Erythroblast (primary cell): ENCODE results near the gene FAM107B.
A peak's percentile ranks its signal among the peaks of the same experiment; 100 is the strongest.

ENCODE experiments used
- DNase-seq, 2 experiments: peaks; one replicate each; lab custom pipeline; 2025; lab: John Stamatoyannopoulos, UW
- GATA1 ChIP-seq: IDR thresholded peaks from 2 replicates; pipeline ENCODE4 v1.6.1; 2011; ENCODE audit warnings: low read depth, mild to moderate bottlenecking, control low read depth, low read length, moderate library complexity
- POLR2A ChIP-seq: IDR thresholded peaks from 2 replicates; pipeline ENCODE4 v1.6.1; 2011; ENCODE audit warnings: mild to moderate bottlenecking, low read length

FAM107B gene

DNA sequence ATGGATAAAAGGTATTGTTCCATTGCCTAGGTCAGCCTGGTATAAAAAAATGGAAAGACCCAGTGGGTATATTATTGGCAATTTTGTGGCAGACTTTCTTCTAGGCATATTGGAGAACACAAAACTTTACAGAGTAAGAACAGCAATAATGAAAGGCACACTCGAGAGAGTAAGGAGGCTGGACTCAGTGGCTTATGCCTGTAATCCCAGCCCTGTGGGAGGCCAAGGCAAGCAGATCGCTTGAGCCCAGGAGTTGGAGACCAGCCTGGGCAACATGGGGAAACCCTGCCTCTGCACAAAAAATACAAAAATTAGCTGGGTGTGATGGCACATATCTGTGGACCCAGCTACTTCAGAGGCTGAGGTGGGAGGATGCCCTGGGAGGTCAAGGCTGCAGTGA is 158.2 kb downstream of the FAM107B start:
- no peak for DNase-seq
- TF ChIP-seq POLR2A (no peak), GATA1 (no peak)

- DNase-seq = no peak
- TF ChIP-seq GATA1 (no peak), POLR2A (no peak)
Observed at GRCh38 chr10:14613588-14613920, 161.1 kb downstream of the FAM107B start.

GRCh38 chr10:14612873-14613587 is 161.7 kb downstream of the FAM107B start:
- no peak for DNase-seq
- TF ChIP-seq GATA1 (no peak), POLR2A (no peak)

- TF ChIP-seq GATA1 (no peak), POLR2A (no peak)
- no peak for DNase-seq
Observed at GRCh38 chr10:14611968-14612693, 162.6 kb downstream of the FAM107B start.

GRCh38 chr10:14609178-14609577 is 165.5 kb downstream of the FAM107B start:
- DNase-seq = no peak
- TF ChIP-seq POLR2A (no peak), GATA1 (no peak)

- DNase-seq = no peak
- TF ChIP-seq POLR2A (no peak), GATA1 (no peak)
Observed at GRCh38 chr10:14608381-14609001, 166.2 kb downstream of the FAM107B start.

- TF ChIP-seq GATA1 (no peak), POLR2A (no peak)
- no peak for DNase-seq
Observed at GRCh38 chr10:14606633-14607032, 168.1 kb downstream of the FAM107B start.

- peak in 1 of 2 experiments; percentile 10 for DNase-seq
- TF ChIP-seq POLR2A (no peak), GATA1 (no peak)
Observed at GRCh38 chr10:14605231-14605925, 169.3 kb downstream of the FAM107B start.

GRCh38 chr10:14604181-14605142 is 170.2 kb downstream of the FAM107B start:
- TF ChIP-seq GATA1 = no peak
- TF ChIP-seq POLR2A = no peak
- DNase-seq = peak; percentile 76 to 83

GRCh38 chr10:14603534-14604102 is 171.1 kb downstream of the FAM107B start:
- TF ChIP-seq GATA1 (no peak), POLR2A (no peak)
- peak in 1 of 2 experiments; percentile 4 for DNase-seq

DNA sequence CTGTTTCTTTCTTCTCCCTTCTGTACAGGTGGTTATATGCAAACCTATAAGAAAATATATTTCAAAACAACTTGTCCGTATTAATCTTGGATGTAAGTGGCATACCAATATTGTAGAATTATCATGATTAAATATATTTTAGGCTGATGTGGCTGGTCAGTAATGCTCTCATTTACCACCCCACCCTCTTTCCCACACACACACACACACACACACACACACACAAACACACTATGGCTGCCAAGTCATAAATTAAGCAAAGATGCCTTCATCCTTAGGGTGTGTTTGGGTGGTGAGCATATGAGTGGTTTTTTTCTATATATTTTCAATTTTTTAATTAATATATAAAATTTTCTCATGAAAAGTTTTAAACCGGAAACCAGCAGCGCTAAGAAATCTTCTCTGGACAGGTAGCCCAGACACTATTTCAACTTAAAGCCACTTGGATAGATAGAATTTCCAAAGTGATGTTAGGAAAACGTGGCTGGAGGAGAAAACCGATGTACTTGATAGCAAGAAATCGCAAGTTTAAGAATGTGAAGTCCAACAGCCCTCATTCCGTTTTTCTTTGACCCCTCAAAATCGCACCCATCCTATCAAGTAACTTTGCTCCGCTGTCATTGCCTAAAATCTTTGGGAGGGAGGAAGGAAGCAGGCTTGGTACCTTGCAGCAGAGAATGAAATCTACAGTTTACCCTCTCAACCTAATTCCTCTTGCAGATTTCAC is 171.7 kb downstream of the FAM107B start:
- TF ChIP-seq GATA1 (no peak), POLR2A (no peak)
- no peak for DNase-seq
